SK-N-SH (cell line): ENCODE measurements around the gene CRIM1. TPM values are rescaled to one million over a fixed set of nuclear protein-coding genes. Genes with fewer than 3 reads are reported as not detected.

Experiments used
- CTCF ChIA-PET: fragments of 300-600, 350-600 bp; formaldehyde crosslinking; extraction: SDS; loops from one replicate; lab custom pipeline; 2021; lab: Yijun Ruan, JAX
- POLR2A ChIA-PET: fragments of 350-600 bp; sonication (Branson Sonifier 250); formaldehyde crosslinking; extraction: SDS; loops from one replicate; lab custom pipeline; 2020; ENCODE audit warnings: antibody characterized with exemption, inconsistent platforms; lab: Yijun Ruan, JAX
- DNase-seq: peaks from one replicate; pipeline ENCODE4 v3.0.0; 2012
- H2AFZ ChIP-seq: fragments of 200-600 bp; sonication (generic); 2 replicates; pipeline ENCODE4 v1.8.1; 2016; ENCODE audit warnings: antibody characterized with exemption, mild to moderate bottlenecking, low read depth
- H3F3A ChIP-seq: fragments of 200-600 bp; sonication (generic); replicated peaks from 2 replicates; pipeline ENCODE3; 2016; ENCODE audit warnings: antibody characterized with exemption, mild to moderate bottlenecking; ENCODE audit not compliant: insufficient read depth
- H3K27ac ChIP-seq, 2 experiments: fragments of 200-500 bp in 1 of 2; fragments of 200-600 bp in 1 of 2; sonication (Bioruptor generic) in 1 of 2; sonication (generic), shearing (Covaris generic) in 1 of 2; 2 replicates each; pipeline versions ENCODE4 v1.5.1 to v1.6.1; 2014 to 2016; ENCODE audit warnings: low read depth in 2 of 2, inconsistent platforms in 1 of 2, low read length in 1 of 2, mild to moderate bottlenecking in 1 of 2, mixed read lengths in 1 of 2
- H3K27me3 ChIP-seq: fragments of 200-600 bp; sonication (generic), shearing (Covaris generic); 2 replicates; pipeline ENCODE4 v1.6.1; 2016; ENCODE audit warnings: mixed run types; ENCODE audit not compliant: insufficient read depth
- H3K36me3 ChIP-seq, 2 experiments: fragments of 200-500 bp in 1 of 2; fragments of 200-600 bp in 1 of 2; sonication (Bioruptor generic) in 1 of 2; sonication (generic) in 1 of 2; replicated peaks in 1 of 2; 2 replicates each; pipeline versions ENCODE3 to v1.5.1; 2014 to 2016; ENCODE audit warnings: low read length in 1 of 2, mild to moderate bottlenecking in 1 of 2; ENCODE audit not compliant: insufficient read depth in 2 of 2, control insufficient read depth in 1 of 2
- H3K4me1 ChIP-seq, 2 experiments: fragments of 200-500 bp in 1 of 2; fragments of 200-600 bp in 1 of 2; sonication (Bioruptor generic) in 1 of 2; sonication (generic), shearing (Covaris generic) in 1 of 2; 2 replicates each; pipeline versions ENCODE4 v1.5.1 to v1.6.1; 2014 to 2016; ENCODE audit warnings: low read depth in 1 of 2, low read length in 1 of 2, mixed run types in 1 of 2; ENCODE audit not compliant: insufficient read depth in 2 of 2, control insufficient read depth in 1 of 2
- H3K4me2 ChIP-seq: fragments of 200-600 bp; sonication (generic), shearing (Covaris generic); 2 replicates; pipeline ENCODE4 v1.6.1; 2017; ENCODE audit warnings: mixed run types
- H3K4me3 ChIP-seq, 2 experiments: fragments of 200-500 bp in 1 of 2; fragments of 200-600 bp in 1 of 2; sonication (Bioruptor generic) in 1 of 2; sonication (generic), shearing (Covaris generic) in 1 of 2; 2 replicates each; pipeline versions ENCODE4 v1.5.1 to v1.8.1; 2014 to 2016; ENCODE audit warnings: low read depth in 2 of 2, inconsistent platforms in 1 of 2, low read length in 1 of 2, mild to moderate bottlenecking in 1 of 2, mixed read lengths in 1 of 2, moderate library complexity in 1 of 2
- H3K79me2 ChIP-seq: fragments of 200-600 bp; sonication (generic); 2 replicates; pipeline ENCODE4 v1.8.1; 2017; ENCODE audit warnings: mild to moderate bottlenecking; ENCODE audit not compliant: insufficient read depth
- H3K9ac ChIP-seq: fragments of 200-600 bp; sonication (generic); 2 replicates; pipeline ENCODE4 v1.6.1; 2017; ENCODE audit warnings: mixed run types
- H3K9me2 ChIP-seq: fragments of 200-600 bp; sonication (generic); 2 replicates; pipeline ENCODE4 v1.6.1; 2017; ENCODE audit warnings: mixed run types
- H3K9me3 ChIP-seq: fragments of 200-600 bp; sonication (generic); 2 replicates; pipeline ENCODE4 v1.6.1; 2017; ENCODE audit warnings: mixed run types, mild to moderate bottlenecking, moderate library complexity
- H4K20me1 ChIP-seq: fragments of 200-600 bp; sonication (generic); 2 replicates; pipeline ENCODE4 v1.6.1; 2017; ENCODE audit warnings: mild to moderate bottlenecking, mixed run types; ENCODE audit not compliant: insufficient read depth
- CHD2 ChIP-seq: fragments of 150-350 bp; IDR thresholded peaks from 2 replicates; pipeline ENCODE4 v1.6.1; 2018; ENCODE audit warnings: low read length; ENCODE audit not compliant: partially characterized antibody
- CTCF ChIP-seq: fragments of 200-600 bp; sonication (generic); IDR thresholded peaks from 2 replicates; pipeline ENCODE4 v1.6.1; 2017; ENCODE audit warnings: antibody characterized with exemption, mild to moderate bottlenecking, moderate library complexity
- ELF1 ChIP-seq: IDR thresholded peaks from 2 replicates; pipeline ENCODE4 v1.4.0; 2012
- EP300 ChIP-seq, 2 experiments: IDR thresholded peaks; 2 replicates each; pipeline versions ENCODE4 v1.4.0 to v1.6.1; 2012; ENCODE audit warnings: borderline replicate concordance in 1 of 2, low read depth in 1 of 2, low read length in 1 of 2
- EZH2phosphoT487 ChIP-seq: fragments of 200-600 bp; sonication (generic); IDR thresholded peaks from 2 replicates; pipeline ENCODE4 v1.6.1; 2017; ENCODE audit warnings: low read depth, mixed run types, mild to moderate bottlenecking, antibody characterized with exemption, moderate library complexity, borderline replicate concordance
- GATA2 ChIP-seq: sonication (generic); formaldehyde crosslinking; IDR thresholded peaks from 2 replicates; pipeline ENCODE4 v1.5.0; 2020; ENCODE audit warnings: mild to moderate bottlenecking, missing genetic modification reagents
- JUND ChIP-seq: IDR thresholded peaks from 2 replicates; pipeline ENCODE4 v1.4.0; 2012
- MAX ChIP-seq: IDR thresholded peaks from 2 replicates; pipeline ENCODE4 v1.4.0; 2012; ENCODE audit warnings: low read depth
- MEF2A ChIP-seq: IDR thresholded peaks from 2 replicates; pipeline ENCODE4 v1.4.0; 2012; ENCODE audit warnings: low read depth, borderline replicate concordance
- MXI1 ChIP-seq: IDR thresholded peaks from 2 replicates; pipeline ENCODE4 v1.6.1; 2012; ENCODE audit warnings: mild to moderate bottlenecking, low read depth, low read length, improper control_type of control experiment
- RAD21 ChIP-seq: IDR thresholded peaks from 2 replicates; pipeline ENCODE4 v1.6.1; 2012; ENCODE audit warnings: mild to moderate bottlenecking, low read length
- RCOR1 ChIP-seq: fragments of 150-350 bp; IDR thresholded peaks from 2 replicates; pipeline ENCODE4 v1.6.1; 2017; ENCODE audit warnings: antibody characterized with exemption, low read length
- TAF1 ChIP-seq: IDR thresholded peaks from 2 replicates; pipeline ENCODE4 v1.6.1; 2012; ENCODE audit warnings: low read depth, mild to moderate bottlenecking, low read length, moderate library complexity, borderline replicate concordance
- TCF12 ChIP-seq: IDR thresholded peaks from 2 replicates; pipeline ENCODE4 v1.4.0; 2012
- TEAD4 ChIP-seq: IDR thresholded peaks from 2 replicates; pipeline ENCODE4 v1.4.0; 2012; ENCODE audit warnings: mild to moderate bottlenecking, borderline replicate concordance; ENCODE audit not compliant: insufficient read depth
- YY1 ChIP-seq: IDR thresholded peaks from 2 replicates; pipeline ENCODE4 v1.4.0; 2012; ENCODE audit warnings: low read depth, mild to moderate bottlenecking
- WGBS: methylation state at CpG from one replicate; pipeline ENCODE4 v1.1.6; 2017; ENCODE audit warnings: low lambda C conversion rate; 5-methylcytosine and 5-hydroxymethylcytosine counted together
- polyA plus RNA-seq, 3 experiments: library from polyadenylated mRNA; depleted of rRNA; stranded (reverse); fragments of >200 nt; gene quantifications; 2 replicates each; pipeline ENCODE4 v1.2.3, GENCODE V29; 2012

CRIM1 gene
- polyA plus RNA-seq, 1 of the 3 experiments (the other 2 are of a cell fraction), result 244 TPM

GRCh38 chr2:36589230-36589630 lies 233.7 kb downstream of the CRIM1 start:
- Histone ChIP-seq H3K4me3 (no peak overlapping the region), H3K9me2 (no peaks in the 10 kb centered on the region), H3K36me3 (peaks cover 38 to 54% of the 10 kb centered on the region in 2 experiments), H3K79me2 (peaks cover 98% of the 10 kb centered on the region), H3K4me1 (peaks cover 0 to 12% of the 10 kb centered on the region in 2 experiments; a peak in 2 of 4 replicates), H4K20me1 (peaks cover 18% of the 10 kb centered on the region), H3K4me2 (no peak overlapping the region), H3K27me3 (no peaks in the 10 kb centered on the region), H3K9ac (no peak overlapping the region), H2AFZ (no peak overlapping the region), H3K9me3 (no peaks in the 10 kb centered on the region), H3F3A (no peaks in the 10 kb centered on the region), H3K27ac (peak overlapping the region in 1 of 2 experiments; percentile 16; a peak in 1 of 4 replicates)
- TF ChIP-seq ELF1 (no peak), TAF1 (no peak), GATA2 (no peak), YY1 (no peak), CHD2 (no peak), RCOR1 (no peak), JUND (no peak), MEF2A (no peak), MXI1 (no peak), TCF12 (no peak), RAD21 (no peak), CTCF (no peak), TEAD4 (no peak), EZH2phosphoT487 (no peak), EP300 (IDR thresholded peaks at IDR 0.05; ENCODE audit: borderline replicate concordance in 1 of 2, low read depth in 1 of 2, low read length in 1 of 2) (no peak)
- ChIA-PET CTCF (interaction anchor here (0.9 kb wide), 1 partner anchor 64 kb away, joined by 3 read pairs; no protein-coding TSS in a partner anchor), POLR2A (no interaction called here)
- 55% methylated on average over 2 of the region's 2 CpGs for WGBS
- no peak for DNase-seq

- Histone ChIP-seq H3K27ac (no peak overlapping the region), H3K4me1 (peaks cover 12 to 22% of the 10 kb centered on the region in 2 experiments; a peak in 3 of 4 replicates), H3K27me3 (no peaks in the 10 kb centered on the region), H3K9ac (no peak overlapping the region), H3K36me3 (peaks cover 11 to 27% of the 10 kb centered on the region in 2 experiments), H3K9me3 (no peaks in the 10 kb centered on the region), H4K20me1 (peaks cover 43% of the 10 kb centered on the region), H3K79me2 (peaks cover 78% of the 10 kb centered on the region), H3K4me2 (peak overlapping the region; percentile 91; the same call in 1 of the 2 replicates), H2AFZ (no peak overlapping the region), H3F3A (peaks cover 6% of the 10 kb centered on the region), H3K9me2 (no peaks in the 10 kb centered on the region), H3K4me3 (peak overlapping the region in 1 of 2 experiments; percentile 0; a peak in 1 of 4 replicates)
- WGBS, result 94% methylated on average over 6 of the region's 6 CpGs
- DNase-seq, result no peak
- POLR2A ChIA-PET, result no interaction called here
- CTCF ChIA-PET, result no interaction called here
- TF ChIP-seq MAX (no peak), GATA2 (no peak)
Observed at GRCh38 chr2:36594849-36595248, 239.3 kb downstream of the CRIM1 start.
